ENCODE data around the gene BCS1L.
"Not testable (repeated sequence)": the region's sequence is repeated elsewhere in the genome, so short reads cannot be mapped to it uniquely, and the experiment has no call there.

The BCS1L gene

GRCh38 chr2:218671654-218672566 is 12.4 kb downstream of the BCS1L start, which contains the start of the genes RNF25 and STK36:
Gene RNF25 (minus strand): TSS chr2:218672002. CDS start chr2:218671970, 32 bp downstream.
Gene STK36 (plus strand): TSS chr2:218672086. CDS start chr2:218672830, 744 bp downstream.
- peak within 1 kb of the TSS; percentile 65 for H3K4me3 ChIP-seq (replicated peaks; ENCODE audit: low read depth, low read length)
- TF ChIP-seq CTCF (IDR thresholded peaks at IDR 0.05; ENCODE audit: low read depth, low read length, missing control alignments) = no peak
- DNase-seq (ENCODE audit: extremely low read depth, low read depth) = peak; percentile 70

- no peak for TF ChIP-seq CTCF (IDR thresholded peaks at IDR 0.05; ENCODE audit: low read depth, low read length, missing control alignments)
- H3K4me3 ChIP-seq (replicated peaks; ENCODE audit: low read depth, low read length) = no peak overlapping the region
- no peak for DNase-seq (ENCODE audit: extremely low read depth, low read depth)
These were observed 19.6 kb downstream of the BCS1L start for GRCh38 chr2:218679119-218679518.

GRCh38 chr2:218680061-218680460 is 20.6 kb downstream of the BCS1L start:
- TF ChIP-seq CTCF (IDR thresholded peaks at IDR 0.05; ENCODE audit: low read depth, low read length, missing control alignments) = no peak

GRCh38 chr2:218687400-218688060 is 28.0 kb downstream of the BCS1L start:
- H3K4me3 ChIP-seq (replicated peaks; ENCODE audit: low read depth, low read length) = not testable (repeated sequence)
- TF ChIP-seq CTCF (IDR thresholded peaks at IDR 0.05; ENCODE audit: low read depth, low read length, missing control alignments) = peak; percentile 82
- peak; percentile 66 for DNase-seq (ENCODE audit: extremely low read depth, low read depth)

More at GRCh38 chr2:218680061-218680460, 20.6 kb downstream of the BCS1L start:
- DNase-seq (ENCODE audit: extremely low read depth, low read depth) = no peak
- no peak overlapping the region for H3K4me3 ChIP-seq (replicated peaks; ENCODE audit: low read depth, low read length)

GRCh38 chr2:218691234-218691633 is 31.8 kb downstream of the BCS1L start:
- no peak for DNase-seq (ENCODE audit: extremely low read depth, low read depth)
- H3K4me3 ChIP-seq (replicated peaks; ENCODE audit: low read depth, low read length) = no peak overlapping the region
- no peak for TF ChIP-seq CTCF (IDR thresholded peaks at IDR 0.05; ENCODE audit: low read depth, low read length, missing control alignments)

GRCh38 chr2:218694405-218695145 is 35.1 kb downstream of the BCS1L start:
- no peak for TF ChIP-seq CTCF (IDR thresholded peaks at IDR 0.05; ENCODE audit: low read depth, low read length, missing control alignments)
- no peak overlapping the region for H3K4me3 ChIP-seq (replicated peaks; ENCODE audit: low read depth, low read length)
- no peak for DNase-seq (ENCODE audit: extremely low read depth, low read depth)

Measured in HFF-Myc (cell line).